Effector memory CD4-positive, alpha-beta T cell (primary cell): ENCODE data around the gene TKT.

Source experiments
- DNase-seq, 3 donors: peaks; one replicate each; pipeline ENCODE4 v3.0.0-alpha.2; 2020
- H3K27ac ChIP-seq: 2 replicates; pipeline ENCODE4 v1.7.0; 2013; ENCODE audit warnings: mild to moderate bottlenecking, low read length, moderate library complexity; ENCODE audit not compliant: insufficient read depth, poor library complexity, severe bottlenecking
- H3K27me3 ChIP-seq: replicated peaks from 2 replicates; pipeline ENCODE4 v1.7.0; 2013; ENCODE audit warnings: mild to moderate bottlenecking, low read length; ENCODE audit not compliant: insufficient read depth, control insufficient read depth, poor library complexity, severe bottlenecking
- H3K36me3 ChIP-seq: 2 replicates; pipeline ENCODE4 v1.7.0; 2013; ENCODE audit warnings: mild to moderate bottlenecking, low read length, moderate library complexity; ENCODE audit not compliant: control insufficient read depth, insufficient read depth
- H3K4me1 ChIP-seq: 2 replicates; pipeline ENCODE4 v1.7.0; 2013; ENCODE audit warnings: low read length, mild to moderate bottlenecking; ENCODE audit not compliant: control insufficient read depth, insufficient read depth, poor library complexity, severe bottlenecking
- H3K4me3 ChIP-seq: 2 replicates; pipeline ENCODE4 v1.7.0; 2013; ENCODE audit warnings: low read length, low read depth, mild to moderate bottlenecking; ENCODE audit not compliant: insufficient read depth, poor library complexity, severe bottlenecking
- H3K9me3 ChIP-seq: 2 replicates; pipeline ENCODE4 v1.7.0; 2013; ENCODE audit warnings: mild to moderate bottlenecking, low read length, moderate library complexity; ENCODE audit not compliant: control insufficient read depth

TKT gene

GRCh38 chr3:53198996-53199395 is 56.8 kb downstream of the TKT start:
- no peaks in the 10 kb centered on the region for H3K27me3 ChIP-seq
- H3K4me3 ChIP-seq, result no peak overlapping the region
- no peak overlapping the region for H3K27ac ChIP-seq
- no peak for DNase-seq
- peaks cover 3% of the 10 kb centered on the region for H3K4me1 ChIP-seq
- H3K9me3 ChIP-seq, result no peaks in the 10 kb centered on the region
- no peaks in the 10 kb centered on the region for H3K36me3 ChIP-seq

GRCh38 chr3:53198256-53198977 is 57.4 kb downstream of the TKT start:
- Histone ChIP-seq H3K27ac (no peak overlapping the region), H3K36me3 (no peaks in the 10 kb centered on the region), H3K27me3 (no peaks in the 10 kb centered on the region), H3K4me1 (peaks cover 3% of the 10 kb centered on the region), H3K9me3 (no peaks in the 10 kb centered on the region), H3K4me3 (no peak overlapping the region)
- no peak for DNase-seq

GRCh38 chr3:53196575-53197407 is 59.0 kb downstream of the TKT start:
- Histone ChIP-seq H3K36me3 (peaks cover 4% of the 10 kb centered on the region), H3K9me3 (no peaks in the 10 kb centered on the region), H3K4me1 (peaks cover 3% of the 10 kb centered on the region), H3K4me3 (no peak overlapping the region), H3K27ac (no peak overlapping the region), H3K27me3 (no peaks in the 10 kb centered on the region)
- DNase-seq, result peak in 2 of 3 donors; percentile 14 to 27

- no peaks in the 10 kb centered on the region for H3K9me3 ChIP-seq
- DNase-seq, result peak in 2 of 3 donors; percentile 6 to 28
- no peak overlapping the region for H3K27ac ChIP-seq
- no peak overlapping the region for H3K4me3 ChIP-seq
- H3K4me1 ChIP-seq, result peaks cover 3% of the 10 kb centered on the region
- H3K27me3 ChIP-seq, result no peaks in the 10 kb centered on the region
- peaks cover 5% of the 10 kb centered on the region for H3K36me3 ChIP-seq
Observed at GRCh38 chr3:53195602-53196574, 59.9 kb downstream of the TKT start.

GRCh38 chr3:53195066-53195450 is 60.8 kb downstream of the TKT start:
- no peak overlapping the region for H3K4me3 ChIP-seq
- H3K9me3 ChIP-seq, result no peaks in the 10 kb centered on the region
- peaks cover 12% of the 10 kb centered on the region for H3K36me3 ChIP-seq
- no peaks in the 10 kb centered on the region for H3K27me3 ChIP-seq
- DNase-seq, result no peak
- peaks cover 3% of the 10 kb centered on the region for H3K4me1 ChIP-seq
- no peak overlapping the region for H3K27ac ChIP-seq

- Histone ChIP-seq H3K36me3 (peaks cover 17% of the 10 kb centered on the region), H3K27ac (no peak overlapping the region), H3K4me1 (peaks cover 3% of the 10 kb centered on the region), H3K9me3 (no peaks in the 10 kb centered on the region), H3K27me3 (no peaks in the 10 kb centered on the region), H3K4me3 (no peak overlapping the region)
- DNase-seq, result no peak
Observed at GRCh38 chr3:53194210-53195065, 61.4 kb downstream of the TKT start.

GRCh38 chr3:53193466-53194209 is 62.2 kb downstream of the TKT start:
- H3K4me3 ChIP-seq, result no peak overlapping the region

GRCh38 chr3:53192608-53193007 is 63.2 kb downstream of the TKT start:
- Histone ChIP-seq H3K36me3 (peaks cover 30% of the 10 kb centered on the region), H3K9me3 (no peaks in the 10 kb centered on the region), H3K4me1 (peaks cover 3% of the 10 kb centered on the region), H3K27me3 (no peaks in the 10 kb centered on the region), H3K4me3 (no peak overlapping the region), H3K27ac (no peak overlapping the region)
- DNase-seq, result no peak

More at GRCh38 chr3:53193466-53194209, 62.2 kb downstream of the TKT start:
- Histone ChIP-seq H3K27ac (no peak overlapping the region), H3K9me3 (no peaks in the 10 kb centered on the region), H3K4me1 (peaks cover 3% of the 10 kb centered on the region), H3K27me3 (no peaks in the 10 kb centered on the region), H3K36me3 (peaks cover 25% of the 10 kb centered on the region)
- no peak for DNase-seq
